Measurements from ENCODE around the gene TEX2.

Gene TEX2

DNA sequence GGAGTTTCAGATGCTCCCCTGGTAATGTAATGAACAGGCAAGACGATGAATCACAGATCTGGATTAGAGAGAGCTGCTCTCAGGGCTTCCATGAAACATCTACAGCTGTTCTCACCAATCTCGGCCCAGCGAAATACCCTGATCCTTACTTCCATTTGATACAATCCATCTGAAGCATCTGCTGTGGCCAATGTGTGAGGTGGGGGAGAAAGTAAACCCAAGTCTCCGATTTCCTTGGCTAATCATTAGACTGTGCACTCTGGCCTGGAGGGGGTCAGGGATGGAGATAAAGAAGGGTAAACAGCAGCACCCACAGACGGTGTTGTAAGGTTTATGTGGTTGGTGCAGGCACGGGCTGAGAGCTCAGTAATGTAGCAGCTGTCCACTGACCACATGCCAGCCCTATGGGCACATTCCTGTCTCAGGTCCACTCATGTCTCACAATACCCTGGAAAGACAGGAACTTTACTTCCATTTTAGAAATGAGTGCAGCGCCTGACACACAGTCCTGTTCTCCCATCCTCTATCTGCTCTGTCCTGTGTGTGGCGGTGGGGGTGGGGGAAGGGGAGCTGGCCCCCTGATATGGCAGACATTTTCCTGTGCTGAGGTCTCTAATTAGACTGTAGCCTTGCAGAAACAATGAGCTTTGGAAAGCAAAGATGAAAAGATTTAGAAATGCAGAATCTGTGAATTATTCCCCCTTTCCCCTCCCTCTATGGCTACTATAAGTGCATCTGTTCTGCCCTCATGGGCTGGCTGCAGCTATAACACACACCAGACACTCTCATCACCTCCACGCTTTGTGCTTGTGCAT lies 84.8 kb downstream of the TEX2 start:
- TF ChIP-seq GATA3 (IDR thresholded peaks at IDR 0.05; ENCODE audit: low read depth, low read length) (no peak), GATA2 (IDR thresholded peaks at IDR 0.05; ENCODE audit: low read depth, low read length) (peak; percentile 82)

DNA sequence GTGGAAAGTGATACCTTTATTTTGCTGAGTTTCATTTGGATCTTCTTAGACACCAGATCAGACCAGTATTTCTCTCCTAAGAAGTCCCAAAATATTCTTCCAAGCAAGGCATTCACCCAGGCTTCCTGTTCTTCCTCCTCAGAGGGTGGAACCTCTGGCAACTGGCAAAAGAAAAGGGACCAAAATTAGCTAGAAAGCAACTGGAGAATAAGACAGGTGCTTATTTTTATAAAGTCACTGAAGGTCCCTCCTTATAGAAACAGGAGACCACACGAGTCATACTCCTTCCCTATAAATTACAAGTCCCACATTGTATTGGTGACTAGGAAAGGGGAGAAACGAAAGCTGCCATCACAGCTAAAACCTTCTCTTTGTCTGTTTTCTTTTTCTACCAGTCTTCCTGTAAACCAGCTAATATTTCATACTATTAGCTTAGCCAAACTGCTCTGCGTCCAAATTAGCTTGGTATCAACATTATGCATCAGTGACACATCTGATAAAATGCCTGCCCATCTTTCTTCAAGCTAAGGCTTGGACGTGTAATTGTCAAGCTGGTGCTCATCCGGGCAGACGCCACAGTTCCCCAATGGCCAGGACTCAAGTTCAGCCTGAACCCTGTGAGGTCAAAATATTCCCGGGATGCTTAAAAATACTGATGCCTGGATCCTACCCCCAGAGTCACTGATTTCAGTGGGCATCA lies 85.6 kb downstream of the TEX2 start:
- peak; percentile 88 for TF ChIP-seq GATA2 (IDR thresholded peaks at IDR 0.05; ENCODE audit: low read depth, low read length)
- peak; percentile 91 for TF ChIP-seq GATA3 (IDR thresholded peaks at IDR 0.05; ENCODE audit: low read depth, low read length)

DNA sequence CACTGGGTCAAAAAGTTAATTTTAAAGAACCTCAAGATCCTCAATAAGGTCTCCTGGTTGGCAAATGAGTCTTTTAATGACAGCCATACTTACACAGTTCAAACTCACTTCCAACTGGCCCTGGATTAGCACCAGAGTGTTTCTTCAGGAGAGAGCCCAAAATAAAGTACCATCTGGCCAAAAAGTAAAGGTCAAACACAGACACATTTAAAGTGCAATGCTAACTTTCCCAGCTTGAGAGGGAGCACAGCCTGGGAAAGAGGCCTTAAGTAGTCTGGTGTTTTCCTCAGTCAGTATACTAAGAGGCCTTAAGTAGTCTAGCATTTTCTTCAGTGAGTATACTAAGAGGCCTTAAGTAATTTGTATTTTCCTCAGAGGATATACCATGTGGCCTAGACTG lies 86.5 kb downstream of the TEX2 start:
- no peak for TF ChIP-seq GATA3 (IDR thresholded peaks at IDR 0.05; ENCODE audit: low read depth, low read length)

DNA sequence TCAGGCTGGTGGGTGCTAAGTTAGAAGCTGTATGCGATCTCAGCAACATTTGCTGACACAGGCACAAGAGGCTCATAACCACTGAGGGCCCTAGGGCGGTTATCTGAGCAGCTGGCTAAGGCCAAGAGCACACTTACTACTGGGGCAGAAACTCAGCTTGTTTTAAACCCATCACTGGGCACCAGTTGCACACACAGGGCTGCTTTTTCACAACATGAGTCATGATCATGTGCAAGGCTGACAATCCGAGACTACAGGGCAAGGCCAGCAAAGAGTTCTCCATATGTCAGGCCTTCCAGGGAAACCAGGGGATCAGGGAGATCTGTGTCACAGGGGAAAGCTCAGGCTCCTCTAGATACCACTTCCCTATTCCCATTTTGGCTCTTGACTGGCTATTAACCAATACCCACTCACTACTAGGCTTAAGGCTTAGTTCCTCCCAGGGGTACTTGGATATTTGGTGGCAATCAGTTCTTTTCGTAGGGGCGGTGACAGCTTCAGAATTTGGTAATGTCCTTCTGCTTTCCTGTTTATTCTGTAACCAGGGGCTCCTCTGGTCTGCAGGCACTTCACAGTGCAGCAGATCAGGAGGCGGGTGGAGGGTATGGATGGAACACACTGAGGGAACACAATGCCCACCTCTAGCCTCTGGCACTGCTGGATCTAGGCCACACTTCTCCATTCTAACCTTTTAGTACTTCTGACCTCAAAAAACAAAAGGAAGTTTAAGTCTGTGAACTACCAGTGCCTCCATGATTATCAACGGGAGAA lies 88.2 kb downstream of the TEX2 start:
- TF ChIP-seq GATA3 (IDR thresholded peaks at IDR 0.05; ENCODE audit: low read depth, low read length): no peak
- TF ChIP-seq GATA2 (IDR thresholded peaks at IDR 0.05; ENCODE audit: low read depth, low read length): no peak

DNA sequence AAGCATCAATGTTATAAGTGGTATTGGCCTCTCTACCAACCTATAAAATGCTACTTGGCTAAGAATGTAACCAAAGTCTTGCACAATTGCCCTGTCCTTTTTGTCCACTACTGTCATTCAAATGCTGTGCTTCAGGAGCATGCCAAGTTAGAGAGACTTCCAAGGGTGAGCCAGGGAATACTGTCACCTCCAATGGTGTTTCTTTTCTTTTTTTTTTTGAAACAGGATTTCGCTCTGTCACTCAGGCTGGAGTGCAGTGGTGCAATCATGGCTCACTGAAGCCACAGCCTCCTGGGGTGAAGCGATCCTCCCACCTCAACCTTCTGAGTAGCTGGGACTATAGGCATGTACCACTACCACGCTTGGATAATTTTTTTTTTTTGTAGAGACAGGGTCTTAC lies 89.4 kb downstream of the TEX2 start:
- TF ChIP-seq GATA2 (IDR thresholded peaks at IDR 0.05; ENCODE audit: low read depth, low read length) (no peak), GATA3 (IDR thresholded peaks at IDR 0.05; ENCODE audit: low read depth, low read length) (no peak)

DNA sequence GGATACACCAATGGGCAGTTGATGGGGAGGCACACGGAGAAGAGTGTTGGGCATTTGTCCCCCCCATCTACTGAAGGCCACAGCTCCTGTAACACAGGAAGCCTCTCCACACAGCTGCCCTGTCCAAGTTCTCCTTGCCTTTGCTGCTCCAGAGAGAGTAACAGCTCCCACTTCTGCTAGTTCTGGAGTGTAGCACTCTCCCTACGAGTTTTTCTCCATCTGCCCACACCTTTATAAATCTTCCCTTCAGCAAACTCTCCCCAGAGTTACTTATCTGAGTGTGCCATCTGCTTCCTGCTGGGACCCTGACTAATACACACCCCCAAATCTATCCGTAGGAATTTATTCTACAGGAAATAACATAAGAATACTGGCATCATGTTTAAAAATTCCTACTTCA lies 90.5 kb downstream of the TEX2 start:
- no peak for TF ChIP-seq GATA3 (IDR thresholded peaks at IDR 0.05; ENCODE audit: low read depth, low read length)
- TF ChIP-seq GATA2 (IDR thresholded peaks at IDR 0.05; ENCODE audit: low read depth, low read length): no peak

DNA sequence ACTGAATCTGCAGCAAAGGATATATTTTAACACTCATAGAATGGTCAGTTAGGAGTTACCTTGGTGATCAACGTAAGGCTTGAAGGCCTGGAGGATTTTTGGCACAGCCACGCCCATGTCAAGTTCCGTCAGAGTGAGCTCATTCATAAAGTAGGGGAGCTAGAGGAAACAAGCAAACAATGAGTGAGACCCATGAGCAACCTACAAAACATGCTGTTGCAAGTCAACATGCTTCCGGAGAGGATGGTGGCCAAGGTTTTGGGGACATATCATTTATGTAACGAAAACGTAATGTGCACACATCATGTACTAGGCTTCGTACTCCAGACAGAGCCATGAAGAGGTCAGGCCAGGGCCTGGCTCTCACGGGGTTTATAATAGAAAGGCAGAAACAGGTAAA lies 92.0 kb downstream of the TEX2 start:
- no peak for TF ChIP-seq GATA3 (IDR thresholded peaks at IDR 0.05; ENCODE audit: low read depth, low read length)
- no peak for TF ChIP-seq GATA2 (IDR thresholded peaks at IDR 0.05; ENCODE audit: low read depth, low read length)

DNA sequence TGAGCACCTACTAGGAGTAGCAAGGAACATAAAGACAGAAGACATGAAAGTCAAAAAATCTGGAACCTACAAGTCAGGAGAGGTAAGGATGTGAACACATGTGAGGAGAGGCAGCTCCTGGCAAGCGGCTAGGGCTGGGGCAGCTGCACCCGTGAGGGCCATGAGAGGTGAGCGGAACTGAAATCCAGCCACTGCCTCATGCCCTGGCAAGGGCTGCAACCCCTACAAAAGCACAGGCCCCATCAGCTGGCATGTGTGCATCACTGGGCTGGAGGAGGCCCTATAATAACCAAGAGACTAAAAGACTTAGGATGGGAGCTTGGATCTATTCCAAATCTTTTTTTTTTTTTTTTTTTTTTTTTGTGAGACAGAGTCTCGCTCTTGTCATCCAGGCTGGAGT lies 92.8 kb downstream of the TEX2 start:
- TF ChIP-seq GATA2 (IDR thresholded peaks at IDR 0.05; ENCODE audit: low read depth, low read length): no peak
- TF ChIP-seq GATA3 (IDR thresholded peaks at IDR 0.05; ENCODE audit: low read depth, low read length): no peak

DNA sequence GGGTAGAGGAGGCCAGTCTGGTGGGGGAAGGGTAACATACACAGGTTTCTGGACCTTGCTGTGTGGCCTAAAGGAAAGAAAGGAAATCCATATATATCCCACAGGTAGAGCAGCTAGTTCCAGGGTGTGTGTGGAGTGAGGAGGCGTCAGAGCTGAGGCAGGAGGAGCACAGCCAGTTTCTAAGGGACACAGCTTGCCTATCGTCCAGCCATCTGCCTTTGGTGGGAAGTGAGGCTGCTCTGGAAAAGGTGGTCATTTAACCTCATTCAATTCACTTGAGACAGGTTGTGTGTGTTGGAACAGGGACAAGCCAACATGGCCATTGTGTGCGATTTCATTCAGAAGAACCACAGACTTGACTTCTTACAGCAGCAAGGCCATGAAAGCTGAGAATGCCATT lies 96.2 kb downstream of the TEX2 start:
- no peak for TF ChIP-seq GATA3 (IDR thresholded peaks at IDR 0.05; ENCODE audit: low read depth, low read length)
- no peak for TF ChIP-seq GATA2 (IDR thresholded peaks at IDR 0.05; ENCODE audit: low read depth, low read length)

DNA sequence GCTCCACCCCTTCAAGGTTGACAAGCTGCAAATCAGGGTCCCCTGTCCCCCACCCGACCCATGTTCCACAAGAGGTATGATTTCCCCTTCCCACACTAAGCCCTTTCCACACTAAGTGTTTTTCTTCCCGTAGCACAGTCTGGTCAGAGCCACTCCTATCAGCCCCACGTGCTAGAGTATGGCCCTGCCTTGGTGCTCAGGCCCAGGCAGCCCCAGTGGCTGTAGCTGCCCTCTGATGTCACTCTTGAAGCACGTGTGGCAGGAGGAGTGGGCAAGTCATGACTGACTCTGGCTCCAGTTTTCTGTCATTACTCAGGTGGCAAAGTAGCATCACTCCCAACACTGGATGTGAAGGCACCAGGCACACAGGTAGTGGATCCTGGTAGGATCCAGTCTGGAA lies 97.7 kb downstream of the TEX2 start:
- TF ChIP-seq GATA2 (IDR thresholded peaks at IDR 0.05; ENCODE audit: low read depth, low read length) (no peak), GATA3 (IDR thresholded peaks at IDR 0.05; ENCODE audit: low read depth, low read length) (no peak)

DNA sequence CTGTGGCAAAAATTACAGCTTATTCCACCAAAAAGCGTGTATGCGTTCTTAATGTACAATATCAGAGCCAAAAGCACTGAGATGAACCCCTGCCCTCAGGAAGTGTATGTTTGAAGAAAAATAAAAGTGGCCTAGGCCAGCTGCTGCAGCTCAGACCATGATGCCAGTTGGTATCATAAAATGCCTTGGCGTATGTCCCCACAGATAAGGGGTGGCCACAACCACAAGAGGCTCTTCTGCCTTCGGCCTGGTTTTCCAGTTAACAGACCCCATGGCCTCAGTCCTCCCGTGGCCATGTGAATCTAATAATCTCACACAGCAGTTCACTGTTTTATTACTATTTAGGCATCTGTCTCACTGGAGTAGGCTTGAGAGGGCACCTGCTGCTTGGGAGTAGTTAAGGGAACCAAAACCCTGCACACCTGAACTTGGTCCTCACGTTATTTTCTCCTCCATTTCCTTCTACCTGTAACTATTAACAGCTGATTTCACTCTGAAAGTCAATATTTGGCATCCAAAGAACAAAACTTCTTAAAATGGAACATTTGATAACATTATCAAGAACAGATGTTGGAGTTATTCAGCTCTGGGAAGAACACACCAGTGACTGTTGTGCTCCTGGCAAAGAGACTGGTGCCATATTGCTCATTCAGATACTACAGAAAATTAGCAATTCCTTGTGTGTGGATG lies 98.3 kb downstream of the TEX2 start:
- TF ChIP-seq GATA3 (IDR thresholded peaks at IDR 0.05; ENCODE audit: low read depth, low read length): no peak
- no peak for TF ChIP-seq GATA2 (IDR thresholded peaks at IDR 0.05; ENCODE audit: low read depth, low read length)

DNA sequence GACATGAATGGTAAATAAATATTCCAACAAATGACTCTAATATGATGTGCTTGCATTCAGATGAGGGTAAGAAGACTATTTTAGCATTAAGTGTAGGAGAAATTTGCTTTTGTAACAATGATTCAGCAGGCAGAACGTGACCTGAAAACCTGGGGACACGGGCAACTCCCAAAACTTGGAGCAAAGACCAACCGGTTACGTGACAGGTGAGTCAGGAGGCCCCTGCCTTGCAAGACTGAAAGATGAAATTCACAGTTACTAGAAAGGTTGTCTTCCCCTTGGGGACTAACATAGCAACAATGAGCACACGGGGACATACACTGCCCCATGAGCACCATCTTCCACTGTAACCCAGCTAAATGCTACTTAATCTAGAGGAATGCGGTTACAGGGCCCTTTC lies 99.6 kb downstream of the TEX2 start:
- TF ChIP-seq GATA3 (IDR thresholded peaks at IDR 0.05; ENCODE audit: low read depth, low read length) (no peak), GATA2 (IDR thresholded peaks at IDR 0.05; ENCODE audit: low read depth, low read length) (no peak)

DNA sequence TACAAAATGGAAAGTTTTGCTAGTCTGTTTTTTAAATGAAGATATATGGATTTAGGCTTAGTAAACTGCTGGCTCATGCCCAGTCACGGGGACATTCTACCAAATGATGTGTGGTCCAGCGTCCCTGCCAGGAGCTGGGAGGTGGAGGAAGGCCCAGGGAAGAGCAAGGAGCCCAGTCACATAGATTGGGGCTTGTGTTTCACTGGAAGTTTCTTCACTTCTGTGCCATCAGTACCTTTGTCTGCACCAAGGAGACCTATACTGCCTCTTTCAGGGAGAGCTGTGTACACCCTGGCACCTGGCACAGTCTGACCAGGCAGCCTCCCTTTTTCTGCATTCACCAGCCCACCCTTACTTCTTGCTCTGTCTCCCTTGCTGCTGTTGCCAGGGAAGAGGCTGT lies 100.5 kb downstream of the TEX2 start:
- TF ChIP-seq GATA3 (IDR thresholded peaks at IDR 0.05; ENCODE audit: low read depth, low read length) (no peak), GATA2 (IDR thresholded peaks at IDR 0.05; ENCODE audit: low read depth, low read length) (no peak)

All from SH-SY5Y (cell line).